ENCODE data around the gene STXBP5.

GRCh38 chr6:147384737-147385710, 180.8 kb downstream of the STXBP5 start:
- no peak for TF ChIP-seq CTCF (IDR thresholded peaks at IDR 0.05)
- TF ChIP-seq POLR2A (IDR thresholded peaks at IDR 0.05), result no peak

All from thyroid gland (tissue), 4 donors.